Loucy (cell line): Measurements from ENCODE around the gene SEC63.

Experiments used
- CTCF ChIP-seq: fragments of 200-600 bp; sonication (generic); conservative IDR thresholded peaks from 2 replicates; pipeline ENCODE4 v1.5.1; 2014; ENCODE audit warnings: mild to moderate bottlenecking, antibody characterized with exemption, low read length
- EZH2phosphoT487 ChIP-seq: fragments of 200-600 bp; IDR thresholded peaks from 2 replicates; pipeline ENCODE4 v1.6.1; 2018; ENCODE audit warnings: antibody characterized with exemption, mild to moderate bottlenecking, moderate library complexity, borderline replicate concordance

- no peak for TF ChIP-seq CTCF
- TF ChIP-seq EZH2phosphoT487 = no peak
These were observed 80.0 kb downstream of the SEC63 start for GRCh38 chr6:107877968-107878367.
